ENCODE results near the gene CHST4.

Gene CHST4

DNA sequence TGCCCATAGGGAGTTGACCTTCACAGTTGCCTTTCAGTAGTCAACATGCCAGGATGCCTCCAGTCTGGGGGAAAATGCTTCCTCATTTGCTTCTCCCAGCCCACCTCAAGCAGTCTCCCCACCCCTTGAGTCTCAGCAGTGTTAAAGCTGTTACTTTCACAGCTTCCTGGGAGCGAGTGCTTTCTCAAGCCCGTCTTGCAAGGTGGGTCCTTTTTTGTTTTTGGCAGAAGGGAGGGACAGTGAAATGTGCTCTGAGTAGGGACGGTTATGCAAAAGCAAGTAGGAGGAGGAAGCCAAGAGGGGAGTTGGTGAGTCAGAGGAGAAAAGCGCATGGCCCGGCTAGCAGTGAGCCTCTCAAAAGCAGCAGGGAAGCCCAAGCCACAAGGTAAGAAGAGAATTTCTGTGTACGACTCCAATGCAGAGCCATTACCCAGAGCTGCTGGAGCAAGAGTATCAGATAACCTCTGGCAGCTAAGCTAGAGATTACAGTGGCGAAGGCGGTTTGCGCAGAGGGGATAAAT lies at the start of gene CHST4:
TSS of gene CHST4 (plus strand) at position 316 of the 521 bp plus-strand sequence. CDS start 10,252 bp downstream, outside the sequence.
- DNase-seq, result no peak

GRCh38 chr16:71476457-71477124 lies 49.6 kb upstream of the CHST4 start:
- DNase-seq, result no peak

DNA sequence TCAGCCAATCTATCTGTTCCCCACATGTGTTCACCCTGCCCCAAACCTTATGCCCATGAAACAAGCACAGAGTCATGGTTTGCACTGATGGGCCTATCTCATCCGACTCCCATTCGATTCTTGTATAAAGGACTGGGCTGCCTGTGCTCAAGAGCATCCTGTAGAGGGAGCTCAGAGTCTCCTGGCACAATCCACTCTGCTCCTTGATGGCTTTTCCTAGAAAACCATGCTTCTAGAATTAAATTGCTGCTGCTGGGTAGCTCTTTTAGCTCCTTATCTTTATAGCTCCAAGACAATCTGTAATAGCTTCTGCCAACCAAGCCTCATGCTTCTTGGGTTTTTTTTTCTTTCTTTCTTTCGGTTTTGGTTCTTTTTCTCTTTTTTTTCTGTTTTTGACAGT lies 46.8 kb upstream of the CHST4 start:
- DNase-seq, result no peak

GRCh38 chr16:71480956-71481355 lies 45.3 kb upstream of the CHST4 start:
- DNase-seq, result no peak

DNA sequence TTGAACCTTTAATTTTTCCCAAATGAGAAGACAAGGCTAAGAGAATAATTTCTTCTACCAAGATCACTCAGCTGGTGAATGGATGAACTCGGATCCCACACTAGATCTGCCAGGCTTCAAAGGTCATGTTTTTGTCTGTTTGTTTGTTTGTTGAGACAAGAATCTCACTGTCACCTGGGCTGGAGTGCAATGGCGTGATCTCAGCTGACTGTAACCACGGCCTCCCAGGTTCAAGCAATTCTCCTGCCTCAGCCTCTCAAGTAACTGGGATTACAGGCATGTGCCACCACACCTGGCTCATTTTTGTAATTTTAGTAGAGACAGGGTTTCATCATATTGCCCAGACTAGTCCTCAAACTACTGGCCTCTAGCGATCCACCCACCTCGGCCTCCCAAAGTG lies 43.7 kb upstream of the CHST4 start:
- DNase-seq, result no peak

DNA sequence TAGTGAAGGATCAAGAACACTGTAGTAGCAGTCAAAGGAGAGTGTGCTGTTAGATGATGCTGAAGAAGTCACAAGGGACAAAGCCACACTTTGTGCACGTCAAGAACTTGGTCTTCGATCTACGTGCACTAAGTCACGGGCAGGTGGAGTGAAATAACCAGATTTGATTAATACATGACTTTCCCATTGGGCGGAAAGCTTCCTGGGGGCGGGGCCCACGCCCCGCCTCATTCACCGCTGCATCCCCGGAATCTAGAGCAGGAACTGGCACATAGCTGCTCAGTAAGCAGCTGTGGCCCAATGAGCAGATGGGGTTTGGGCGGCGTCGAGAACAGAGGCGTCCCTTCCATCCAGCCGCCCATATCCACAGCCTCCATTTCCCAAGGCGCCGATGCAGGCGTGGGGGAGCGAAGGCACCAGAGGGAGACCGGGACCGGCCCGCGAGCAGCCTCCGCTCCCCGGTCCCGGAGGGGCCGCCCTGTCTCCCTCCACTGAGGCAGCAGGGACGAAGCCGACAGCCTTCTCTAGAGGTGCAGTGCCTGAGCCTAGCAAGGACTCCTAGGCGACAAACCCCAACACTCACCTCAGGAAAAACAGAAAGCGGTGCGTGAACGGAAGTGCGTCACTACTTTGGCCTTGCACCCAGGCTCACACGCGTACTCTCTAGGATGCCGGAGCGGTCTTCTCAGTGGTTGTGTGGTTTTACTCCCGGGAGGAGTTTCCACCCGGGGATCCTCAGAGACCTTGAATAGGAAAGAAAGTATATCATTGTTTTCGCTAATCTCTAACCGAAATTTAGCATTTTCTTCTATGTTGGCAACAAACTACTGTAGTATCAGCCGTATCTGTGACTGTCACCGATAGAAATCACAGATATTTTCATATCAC lies 42.0 kb upstream of the CHST4 start:
- peak; percentile 84 for DNase-seq

GRCh38 chr16:71489122-71489521 lies 37.1 kb upstream of the CHST4 start, which contains the start of gene ZNF19:
ZNF19 (minus strand) TSS chr16:71489324; CDS start chr16:71482114, 7,210 bp downstream.
- no peak for DNase-seq

- DNase-seq, result no peak
These were observed 35.9 kb upstream of the CHST4 start for GRCh38 chr16:71490361-71490760.

DNA sequence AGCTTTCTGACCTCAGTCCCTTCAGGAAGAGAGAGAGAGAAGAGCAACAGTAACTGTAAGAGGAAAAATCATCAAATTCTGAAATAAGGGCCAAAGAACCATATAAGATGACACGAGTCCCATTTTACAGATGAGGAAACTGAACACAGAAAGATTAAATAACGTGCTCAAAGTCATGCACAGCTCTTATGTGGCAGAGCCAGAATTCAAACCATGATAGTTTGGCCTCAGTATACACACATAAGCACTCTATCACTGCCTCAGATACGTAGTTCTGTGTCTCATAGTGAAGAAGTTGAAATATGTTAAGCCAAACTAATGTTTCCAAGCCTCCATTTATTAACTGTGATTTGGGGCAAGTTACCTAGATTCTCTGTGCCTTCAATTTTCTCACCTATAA lies 35.2 kb upstream of the CHST4 start:
- no peak for DNase-seq

GRCh38 chr16:71492786-71493185 lies 33.4 kb upstream of the CHST4 start:
- DNase-seq, result no peak

DNA sequence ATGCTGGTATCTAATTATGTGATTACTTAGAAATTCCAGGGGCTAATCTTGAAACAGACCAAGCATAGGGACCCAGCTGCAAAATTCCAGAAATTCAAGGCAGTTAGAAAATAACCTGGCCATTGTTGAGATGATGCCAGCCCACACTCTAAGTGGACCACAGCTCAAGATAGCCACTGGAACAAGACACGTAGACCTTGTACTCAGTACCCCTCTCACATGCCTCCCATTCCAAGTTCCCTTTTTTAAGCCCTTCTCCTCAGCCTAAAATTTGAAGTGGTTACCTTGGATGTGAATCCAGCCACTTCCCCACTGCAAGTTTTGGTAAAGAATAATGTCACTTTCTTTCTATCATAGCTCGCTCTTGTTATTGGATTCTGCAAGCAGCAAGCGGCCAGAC lies 33.0 kb upstream of the CHST4 start:
- DNase-seq, result no peak

DNA sequence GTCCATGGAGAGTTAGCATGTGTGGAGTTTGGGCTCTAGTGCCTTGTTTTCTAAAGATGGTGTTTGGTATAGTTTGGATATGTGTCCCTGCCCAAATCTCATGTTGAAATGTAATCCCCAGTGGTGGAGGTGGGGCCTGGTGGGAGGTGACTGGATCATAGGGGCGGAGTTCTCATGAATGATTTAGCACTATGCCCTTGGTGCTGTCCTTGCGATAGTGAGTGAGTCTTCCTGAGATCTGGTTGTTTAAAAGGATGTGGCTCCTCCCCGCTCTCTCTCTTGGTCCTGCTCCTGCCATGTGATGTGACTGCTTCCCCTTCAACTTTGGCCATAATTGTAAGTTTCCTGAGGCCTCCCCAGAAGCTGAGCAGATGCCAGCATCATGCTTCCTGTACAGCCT lies 28.2 kb upstream of the CHST4 start:
- DNase-seq, result no peak

- DNase-seq, result peak; percentile 36
These were observed 26.4 kb upstream of the CHST4 start for GRCh38 chr16:71499775-71500364.

GRCh38 chr16:71500964-71501363 lies 25.3 kb upstream of the CHST4 start:
- no peak for DNase-seq

- DNase-seq, result no peak
These were observed 24.7 kb upstream of the CHST4 start for GRCh38 chr16:71501547-71501946.

- DNase-seq, result peak; percentile 30
These were observed 22.2 kb upstream of the CHST4 start for GRCh38 chr16:71504051-71504450.

- DNase-seq, result no peak
These were observed 21.3 kb upstream of the CHST4 start for GRCh38 chr16:71504901-71505300.

GRCh38 chr16:71507061-71507460 lies 19.2 kb upstream of the CHST4 start:
- no peak for DNase-seq

DNA sequence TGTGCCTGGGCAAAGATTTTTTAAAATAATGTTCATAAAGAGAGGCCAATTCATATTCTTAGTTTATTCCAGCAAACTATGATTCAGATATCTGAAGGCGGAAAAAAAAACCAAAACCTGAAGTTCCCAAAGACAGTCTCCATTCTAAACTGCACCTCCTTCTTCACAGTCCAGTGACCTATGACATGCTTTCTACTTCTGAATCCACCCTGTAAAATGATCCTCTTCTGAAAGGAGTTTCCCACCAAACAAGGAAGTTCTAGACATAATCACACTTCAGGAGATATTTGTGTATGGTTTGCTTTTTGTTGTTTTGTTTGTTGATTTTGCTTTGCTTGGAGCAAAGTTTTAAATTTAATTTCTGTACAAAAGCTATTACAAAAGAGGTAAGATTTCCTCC lies 12.9 kb upstream of the CHST4 start:
- DNase-seq, result no peak

DNA sequence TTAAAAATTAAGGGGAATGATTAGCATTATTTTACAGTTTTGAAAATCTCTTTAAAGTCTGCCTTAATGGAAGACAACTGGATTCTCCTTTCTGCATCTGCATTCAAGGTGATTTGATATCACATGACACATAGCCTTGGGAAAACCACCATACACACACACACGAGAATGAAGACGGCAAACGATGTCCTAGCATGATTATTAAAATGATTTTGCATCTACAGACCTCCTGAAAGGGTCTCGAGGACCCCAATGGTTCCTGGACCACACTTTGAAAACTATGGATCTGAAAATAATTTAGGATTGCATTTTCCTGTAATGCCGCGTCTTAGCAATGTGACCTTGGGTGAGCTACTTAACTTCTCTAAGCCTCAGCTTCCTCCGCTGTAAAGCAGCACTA lies 11.8 kb upstream of the CHST4 start:
- DNase-seq, result no peak

DNA sequence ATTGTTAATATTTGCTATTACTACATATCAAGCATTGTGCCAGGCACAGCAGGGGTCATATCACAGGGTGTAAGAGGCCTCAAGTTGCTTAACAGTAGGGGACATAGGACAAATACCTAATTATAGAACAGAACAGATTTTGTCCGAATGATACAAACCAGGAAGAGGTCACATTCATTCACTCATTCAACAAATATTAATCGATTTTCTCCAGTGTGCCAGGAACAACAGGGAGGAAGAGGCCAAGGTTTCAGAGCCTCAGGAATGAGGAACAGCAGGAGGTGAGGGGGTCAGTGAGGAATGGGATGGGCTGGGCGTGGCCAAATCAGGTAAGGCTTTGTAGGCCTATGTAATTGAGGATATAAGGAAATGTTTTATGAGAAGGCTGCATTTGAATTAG lies 11.2 kb upstream of the CHST4 start:
- DNase-seq, result no peak

DNA sequence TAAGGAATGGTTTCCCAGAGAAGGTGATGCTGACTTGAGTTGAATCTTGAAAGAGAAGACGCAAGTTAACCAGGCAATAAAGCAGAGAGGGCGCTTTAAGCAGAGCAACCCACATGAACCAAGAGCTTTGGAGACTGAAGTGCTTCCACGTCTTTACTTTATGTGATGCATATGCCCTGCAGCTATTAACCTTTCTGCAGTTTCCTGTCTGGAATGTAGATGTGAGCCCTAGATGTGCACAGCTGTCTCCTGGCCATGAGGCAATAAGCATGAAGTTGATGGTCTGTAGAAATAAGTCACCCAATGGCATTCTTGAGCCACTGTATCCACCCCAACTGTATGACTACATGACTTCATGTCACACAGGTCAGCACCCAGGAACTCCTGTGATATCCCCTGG lies 5.7 kb upstream of the CHST4 start:
- DNase-seq, result no peak

Measured in stimulated activated CD4-positive, alpha-beta T cell treated with anti-CD3 and anti-CD28 coated beads, Interleukin-1b, Interleukin-23, amount 100 ng/mL, for 48 hours (primary cell).